ENCODE data around the gene RAET1L. TPM values are rescaled to one million over a fixed set of nuclear protein-coding genes. Genes with fewer than 3 reads are reported as not detected.

RAET1L gene
- total RNA-seq, 2 donors from 2014 or later = not detected

DNA sequence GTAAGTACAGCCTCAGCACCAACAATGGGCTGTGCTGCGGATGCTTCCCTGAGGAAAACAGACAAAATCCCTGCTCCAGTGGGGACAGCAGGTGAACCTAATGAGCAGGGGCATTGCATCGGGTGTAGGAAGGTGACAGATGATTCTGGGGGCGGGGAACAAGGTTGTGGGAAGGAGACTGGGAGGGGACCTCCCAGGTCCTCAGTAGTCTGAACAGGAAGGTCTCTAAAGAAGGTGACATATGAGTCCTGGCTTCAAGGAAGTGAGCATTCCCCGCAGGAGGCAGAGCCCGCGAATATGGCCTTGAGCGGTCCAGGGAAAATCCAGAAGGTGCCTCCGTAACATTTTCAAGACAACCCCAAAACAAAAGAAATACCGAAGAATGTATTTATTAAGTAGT lies 42.2 kb downstream of the RAET1L start:
- Mint-ChIP-seq H3K27ac (no peak overlapping the region), H3K4me1 (peaks cover 1% of the 10 kb centered on the region), H3K9me3 (no peaks in the 10 kb centered on the region), H3K4me3 (no peak overlapping the region), H3K36me3 (ENCODE audit: low read depth) (no peaks in the 10 kb centered on the region), H3K27me3 (ENCODE audit: insufficient read depth) (peaks cover 97% of the 10 kb centered on the region)
- peaks cover 8% of the 10 kb centered on the region for H3K9me3 ChIP-seq (ENCODE audit: control insufficient read depth, low read length)
- TF ChIP-seq, protein P1, sequence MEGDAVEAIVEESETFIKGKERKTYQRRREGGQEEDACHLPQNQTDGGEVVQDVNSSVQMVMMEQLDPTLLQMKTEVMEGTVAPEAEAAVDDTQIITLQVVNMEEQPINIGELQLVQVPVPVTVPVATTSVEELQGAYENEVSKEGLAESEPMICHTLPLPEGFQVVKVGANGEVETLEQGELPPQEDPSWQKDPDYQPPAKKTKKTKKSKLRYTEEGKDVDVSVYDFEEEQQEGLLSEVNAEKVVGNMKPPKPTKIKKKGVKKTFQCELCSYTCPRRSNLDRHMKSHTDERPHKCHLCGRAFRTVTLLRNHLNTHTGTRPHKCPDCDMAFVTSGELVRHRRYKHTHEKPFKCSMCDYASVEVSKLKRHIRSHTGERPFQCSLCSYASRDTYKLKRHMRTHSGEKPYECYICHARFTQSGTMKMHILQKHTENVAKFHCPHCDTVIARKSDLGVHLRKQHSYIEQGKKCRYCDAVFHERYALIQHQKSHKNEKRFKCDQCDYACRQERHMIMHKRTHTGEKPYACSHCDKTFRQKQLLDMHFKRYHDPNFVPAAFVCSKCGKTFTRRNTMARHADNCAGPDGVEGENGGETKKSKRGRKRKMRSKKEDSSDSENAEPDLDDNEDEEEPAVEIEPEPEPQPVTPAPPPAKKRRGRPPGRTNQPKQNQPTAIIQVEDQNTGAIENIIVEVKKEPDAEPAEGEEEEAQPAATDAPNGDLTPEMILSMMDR (conservative IDR thresholded peaks at IDR 0.05) = no peak
- no peaks in the 10 kb centered on the region for H3K4me1 ChIP-seq (ENCODE audit: control insufficient read depth, insufficient read depth, low read length)
- H3K9ac ChIP-seq (ENCODE audit: extremely low read depth, low read length, poor library complexity, severe bottlenecking) = no peak overlapping the region
- no peak overlapping the region for H3K27ac ChIP-seq (ENCODE audit: low read depth, low read length)
- no peak for DNase-seq
- 7 to 10% methylated on average over 3 to 7 of the region's 9 CpGs for WGBS, 2 experiments (ENCODE audit: insufficient coverage in 1 of 2, insufficient read length in 1 of 2)
- no peaks in the 10 kb centered on the region for H3K36me3 ChIP-seq (ENCODE audit: control insufficient read depth, insufficient read depth, low read length)
- peaks cover 97% of the 10 kb centered on the region for H3K27me3 ChIP-seq (ENCODE audit: control insufficient read depth, insufficient read depth, low read length, poor library complexity, severe bottlenecking)
- no peak overlapping the region for H3K4me3 ChIP-seq (ENCODE audit: low read length)

DNA sequence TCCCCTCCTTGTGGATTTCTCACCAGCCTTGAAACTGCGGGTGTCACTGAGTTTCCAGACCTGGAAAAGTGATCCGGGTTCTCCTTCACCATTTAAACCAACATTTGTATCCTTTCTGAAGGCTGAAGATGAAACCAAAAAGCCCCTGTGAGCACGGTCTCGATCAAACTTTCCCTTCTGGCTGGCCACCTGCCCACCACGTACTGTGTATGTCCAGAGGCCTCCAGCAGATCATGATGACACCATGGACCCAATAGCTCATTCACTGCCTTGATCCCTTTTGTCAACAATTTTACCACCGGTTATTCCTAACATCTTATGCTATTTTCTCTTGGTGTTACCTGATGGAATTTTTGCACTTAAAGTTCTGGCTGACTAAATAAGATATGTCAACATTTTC lies 46.0 kb downstream of the RAET1L start:
- peaks cover 97% of the 10 kb centered on the region for H3K27me3 Mint-ChIP-seq (ENCODE audit: insufficient read depth)
- no peaks in the 10 kb centered on the region for H3K9me3 Mint-ChIP-seq
- no peak overlapping the region for H3K27ac Mint-ChIP-seq
- 81 to 84% methylated on average over 3 to 6 of the region's 6 CpGs for WGBS, 2 experiments (ENCODE audit: insufficient coverage in 1 of 2, insufficient read length in 1 of 2)
- H3K27me3 ChIP-seq (ENCODE audit: control insufficient read depth, insufficient read depth, low read length, poor library complexity, severe bottlenecking) = peaks cover 97% of the 10 kb centered on the region
- H3K9ac ChIP-seq (ENCODE audit: extremely low read depth, low read length, poor library complexity, severe bottlenecking) = no peak overlapping the region
- no peaks in the 10 kb centered on the region for H3K36me3 ChIP-seq (ENCODE audit: control insufficient read depth, insufficient read depth, low read length)
- peaks cover 1% of the 10 kb centered on the region for H3K4me1 Mint-ChIP-seq
- H3K4me1 ChIP-seq (ENCODE audit: control insufficient read depth, insufficient read depth, low read length) = no peaks in the 10 kb centered on the region
- H3K9me3 ChIP-seq (ENCODE audit: control insufficient read depth, low read length) = no peaks in the 10 kb centered on the region
- DNase-seq = no peak
- H3K27ac ChIP-seq (ENCODE audit: low read depth, low read length) = no peak overlapping the region
- no peaks in the 10 kb centered on the region for H3K36me3 Mint-ChIP-seq (ENCODE audit: low read depth)
- TF ChIP-seq, protein P1 (conservative IDR thresholded peaks at IDR 0.05) = no peak
- H3K4me3 ChIP-seq (ENCODE audit: low read length) = no peak overlapping the region
- H3K4me3 Mint-ChIP-seq = no peak overlapping the region

DNA sequence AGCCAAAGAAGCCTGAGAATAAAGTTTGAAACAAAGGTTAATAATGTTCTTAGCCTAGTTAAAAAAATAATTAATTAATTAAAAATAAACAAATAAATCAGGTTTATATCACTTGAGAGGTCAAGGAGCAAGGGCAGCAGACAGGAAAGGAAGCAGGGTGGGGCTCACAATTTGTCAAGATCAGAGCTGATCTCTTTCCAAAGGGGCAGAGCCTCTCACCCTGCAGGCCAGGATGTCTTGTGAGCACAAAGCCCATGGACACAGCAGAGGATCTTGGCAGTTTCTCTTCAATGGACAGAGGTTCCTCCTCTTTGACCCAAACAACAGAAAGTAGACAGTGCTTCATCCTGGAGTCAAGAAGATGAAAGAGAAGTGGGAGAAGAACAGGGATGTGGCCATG lies 46.7 kb downstream of the RAET1L start:
- H3K4me1 Mint-ChIP-seq = peaks cover 1% of the 10 kb centered on the region
- TF ChIP-seq, protein P1 (conservative IDR thresholded peaks at IDR 0.05) = no peak
- no peak for DNase-seq
- no peaks in the 10 kb centered on the region for H3K36me3 Mint-ChIP-seq (ENCODE audit: low read depth)
- no peak overlapping the region for H3K9ac ChIP-seq (ENCODE audit: extremely low read depth, low read length, poor library complexity, severe bottlenecking)
- H3K9me3 Mint-ChIP-seq = no peaks in the 10 kb centered on the region
- H3K27ac ChIP-seq (ENCODE audit: low read depth, low read length) = no peak overlapping the region
- H3K27ac Mint-ChIP-seq = no peak overlapping the region
- no peaks in the 10 kb centered on the region for H3K36me3 ChIP-seq (ENCODE audit: control insufficient read depth, insufficient read depth, low read length)
- H3K4me1 ChIP-seq (ENCODE audit: control insufficient read depth, insufficient read depth, low read length) = no peaks in the 10 kb centered on the region
- peaks cover 98% of the 10 kb centered on the region for H3K27me3 Mint-ChIP-seq (ENCODE audit: insufficient read depth)
- H3K9me3 ChIP-seq (ENCODE audit: control insufficient read depth, low read length) = no peaks in the 10 kb centered on the region
- H3K27me3 ChIP-seq (ENCODE audit: control insufficient read depth, insufficient read depth, low read length, poor library complexity, severe bottlenecking) = peaks cover 97% of the 10 kb centered on the region
- no peak overlapping the region for H3K4me3 Mint-ChIP-seq
- H3K4me3 ChIP-seq (ENCODE audit: low read length) = no peak overlapping the region
